GM23338 (cell line): ENCODE measurements around the gene PAX5.

Experiments
- CREB1 ChIP-seq: fragments of 250-450 bp; sonication (Bioruptor Pico); IDR thresholded peaks from 2 replicates; pipeline ENCODE4 v1.5.0; 2020; ENCODE audit warnings: low read depth, mild to moderate bottlenecking, moderate library complexity
- CTCF ChIP-seq, 2 experiments: fragments of 200-600 bp in 1 of 2; sonication (generic) in 1 of 2; conservative IDR thresholded peaks; 2 replicates each; pipeline versions ENCODE4 v1.5.1 to v1.6.1; 2016 to 2017; ENCODE audit warnings: antibody characterized with exemption in 2 of 2, low read depth in 2 of 2, mild to moderate bottlenecking in 2 of 2, moderate library complexity in 1 of 2
- EZH2 ChIP-seq: fragments of 200-600 bp; sonication (generic); IDR thresholded peaks from one replicate; pipeline ENCODE4 v1.8.0; 2017; ENCODE audit warnings: antibody characterized with exemption, mild to moderate bottlenecking, low read depth; ENCODE audit not compliant: unreplicated experiment
- EZH2phosphoT487 ChIP-seq: fragments of 200-600 bp; sonication (generic); IDR thresholded peaks from one replicate; pipeline ENCODE4 v1.8.1; 2018; ENCODE audit warnings: antibody characterized with exemption; ENCODE audit not compliant: unreplicated experiment
- JUNB ChIP-seq: IDR thresholded peaks from one replicate; pipeline ENCODE4 v1.6.1; 2016; ENCODE audit warnings: antibody characterized with exemption; ENCODE audit not compliant: unreplicated experiment
- POLR2AphosphoS5 ChIP-seq: IDR thresholded peaks from 2 replicates; pipeline ENCODE4 v1.6.1; 2016; ENCODE audit warnings: antibody characterized with exemption, low read depth
- REST ChIP-seq: IDR thresholded peaks from one replicate; pipeline ENCODE4 v1.6.1; 2018; ENCODE audit warnings: antibody characterized with exemption; ENCODE audit not compliant: unreplicated experiment
- ZNF114 ChIP-seq: fragments of 250-450 bp; sonication (Bioruptor Pico); IDR thresholded peaks from 2 replicates; pipeline ENCODE4 v1.5.0; 2020; ENCODE audit warnings: mild to moderate bottlenecking, moderate library complexity
- ZNF331 ChIP-seq: fragments of 250-450 bp; sonication (Bioruptor Pico); IDR thresholded peaks from 2 replicates; pipeline ENCODE4 v1.5.0; 2020; ENCODE audit warnings: low read depth, mild to moderate bottlenecking, moderate library complexity

- TF ChIP-seq ZNF114 (CRISPR knock-in tag) (no peak), EZH2phosphoT487 (no peak), EZH2 (no peak), JUNB (no peak), CTCF (conservative IDR thresholded peaks at IDR 0.05; ENCODE audit: low read depth in 2 of 2) (no peak), ZNF331 (CRISPR knock-in tag) (no peak), POLR2AphosphoS5 (no peak), CREB1 (no peak), REST (no peak)
Observed at GRCh38 chr9:37033682-37034304, at the start of gene PAX5.
